CD14-positive monocyte (primary cell): ENCODE data around the gene LRRC8C. TPM values are rescaled to one million over a fixed set of nuclear protein-coding genes. Genes with fewer than 3 reads are reported as not detected.
"Not testable (repeated sequence)": the region's sequence is repeated elsewhere in the genome, so short reads cannot be mapped to it uniquely, and the experiment has no call there.

ENCODE experiments used
- DNase-seq, 3 donors: peaks; one replicate each; pipeline ENCODE4 v3.0.0-alpha.2; 2011 to 2022
- H2AFZ ChIP-seq: 2 replicates; pipeline ENCODE4 v1.6.0; 2012; ENCODE audit warnings: mild to moderate bottlenecking, low read depth, low read length, inconsistent platforms; ENCODE audit not compliant: insufficient read depth, poor library complexity, severe bottlenecking
- H3K27ac ChIP-seq, 2 donors: 1 replicate in 1 of 2; 2 replicates in 1 of 2; pipeline ENCODE4 v1.5.1; 2012 to 2013; ENCODE audit warnings: low read length in 2 of 2, control low read depth in 1 of 2, inconsistent platforms in 1 of 2, low read depth in 1 of 2, mild to moderate bottlenecking in 1 of 2
- H3K27me3 ChIP-seq, 2 donors: one replicate each; pipeline versions ENCODE4 v1.6.0 to v1.6.1; 2011 to 2013; ENCODE audit warnings: low read length in 2 of 2; ENCODE audit not compliant: control insufficient read depth in 2 of 2, insufficient read depth in 2 of 2
- H3K36me3 ChIP-seq, 2 donors: replicated peaks in 1 of 2; 1 replicate in 1 of 2; 2 replicates in 1 of 2; pipeline versions ENCODE4 v1.5.1 to v1.6.1; 2012 to 2013; ENCODE audit warnings: low read length in 2 of 2, control low read depth in 1 of 2, inconsistent platforms in 1 of 2, mild to moderate bottlenecking in 1 of 2; ENCODE audit not compliant: insufficient read depth in 2 of 2, control insufficient read depth in 1 of 2
- H3K4me1 ChIP-seq, 2 donors: 1 replicate in 1 of 2; 2 replicates in 1 of 2; pipeline versions ENCODE4 v1.5.1 to v1.6.1; 2012 to 2013; ENCODE audit warnings: low read length in 2 of 2, control low read depth in 1 of 2, inconsistent platforms in 1 of 2, mild to moderate bottlenecking in 1 of 2, moderate library complexity in 1 of 2; ENCODE audit not compliant: insufficient read depth in 2 of 2, control insufficient read depth in 1 of 2
- H3K4me2 ChIP-seq: replicated peaks from 2 replicates; pipeline ENCODE3; 2012; ENCODE audit warnings: low read length, moderate library complexity, mild to moderate bottlenecking; ENCODE audit not compliant: poor library complexity, severe bottlenecking; ENCODE audit errors: extremely low read depth
- H3K4me3 ChIP-seq, 3 experiments: fragments of 200-600 bp in 1 of 3; sonication (generic) in 1 of 3; replicated peaks in 1 of 3; 1 replicate in 2 of 3; 2 replicates in 1 of 3; pipeline ENCODE4 v1.5.1; 2011 to 2013; ENCODE audit warnings: low read length in 3 of 3, mild to moderate bottlenecking in 3 of 3, control low read depth in 2 of 3, low read depth in 2 of 3, inconsistent platforms in 1 of 3, moderate library complexity in 1 of 3
- H3K79me2 ChIP-seq: 2 replicates; pipeline ENCODE4 v1.6.0; 2012; ENCODE audit warnings: mild to moderate bottlenecking, control low read depth, inconsistent platforms, low read length, moderate library complexity; ENCODE audit not compliant: insufficient read depth
- H3K9ac ChIP-seq: 2 replicates; pipeline ENCODE4 v1.6.0; 2017; ENCODE audit warnings: low read length, mild to moderate bottlenecking; ENCODE audit not compliant: insufficient read depth, poor library complexity, severe bottlenecking
- H3K9me3 ChIP-seq, 2 donors: replicated peaks in 1 of 2; 1 replicate in 1 of 2; 2 replicates in 1 of 2; pipeline versions ENCODE4 v1.5.1 to v1.6.1; 2012 to 2013; ENCODE audit warnings: low read length in 2 of 2, control low read depth in 1 of 2; ENCODE audit not compliant: control insufficient read depth in 1 of 2, insufficient read depth in 1 of 2
- H4K20me1 ChIP-seq: 2 replicates; pipeline ENCODE4 v1.6.0; 2012; ENCODE audit warnings: mild to moderate bottlenecking, low read length, control low read depth, moderate library complexity; ENCODE audit not compliant: insufficient read depth
- H3K27ac Mint-ChIP-seq, 7 donors: one replicate each; pipeline ENCODE4 v1.8.0; 2020; ENCODE audit warnings: mild to moderate bottlenecking in 7 of 7, mixed read lengths in 7 of 7, moderate library complexity in 6 of 7, inconsistent platforms in 2 of 7
- H3K27me3 Mint-ChIP-seq, 3 donors: one replicate each; pipeline ENCODE4 v1.8.0; 2021 to 2022; ENCODE audit warnings: low read depth in 3 of 3, mild to moderate bottlenecking in 3 of 3, mixed read lengths in 3 of 3, moderate library complexity in 3 of 3, inconsistent platforms in 1 of 3
- H3K36me3 Mint-ChIP-seq, 2 donors: one replicate each; pipeline ENCODE4 v1.8.0; 2020; ENCODE audit warnings: mixed read lengths in 2 of 2, inconsistent platforms in 1 of 2, mild to moderate bottlenecking in 1 of 2
- H3K4me1 Mint-ChIP-seq: one replicate; pipeline ENCODE4 v1.8.0; 2020; ENCODE audit warnings: mild to moderate bottlenecking, mixed read lengths
- H3K4me3 Mint-ChIP-seq, 2 donors: one replicate each; pipeline ENCODE4 v1.8.0; 2020; ENCODE audit warnings: mild to moderate bottlenecking in 2 of 2, mixed read lengths in 2 of 2, moderate library complexity in 1 of 2
- H3K9me3 Mint-ChIP-seq, 7 donors: one replicate each; pipeline ENCODE4 v1.8.0; 2020 to 2022; ENCODE audit warnings: mixed read lengths in 7 of 7, mild to moderate bottlenecking in 6 of 7, moderate library complexity in 6 of 7, inconsistent platforms in 2 of 7
- WGBS: methylation state at CpG from one replicate; pipeline ENCODE4 v1.1.5; 2013; ENCODE audit warnings: missing lambda C conversion rate; ENCODE audit not compliant: insufficient coverage; 5-methylcytosine and 5-hydroxymethylcytosine counted together
- intact Hi-C, 2 donors: fragments of 100-400 bp; cut with micrococcal nuclease; formaldehyde crosslinking; loops; one replicate each; pipeline versions ENCODE4 v1.15.0 to v1.15.1; 2023
- polyA plus RNA-seq, 3 donors: library from polyadenylated mRNA; depleted of rRNA in 1 of 3; unstranded in 2 of 3; stranded (reverse) in 1 of 3; fragments of 300-500 nt in 2 of 3; fragments of >200 nt in 1 of 3; fragmentation: Illumina TruSeq in 2 of 3; gene quantifications; 1 replicate in 2 of 3; 2 replicates in 1 of 3; pipeline ENCODE4 v1.2.3, GENCODE V29; 2012 to 2021
- TF ChIP-seq, protein P1 (sequence below): fragments of 200-600 bp; IDR thresholded peaks from one replicate; pipeline ENCODE4 v1.8.0; 2022; ENCODE audit warnings: antibody characterized with exemption, mild to moderate bottlenecking

LRRC8C gene
- polyA plus RNA-seq, 3 donors = 13.0 to 18.6 (median 16.3) TPM

DNA sequence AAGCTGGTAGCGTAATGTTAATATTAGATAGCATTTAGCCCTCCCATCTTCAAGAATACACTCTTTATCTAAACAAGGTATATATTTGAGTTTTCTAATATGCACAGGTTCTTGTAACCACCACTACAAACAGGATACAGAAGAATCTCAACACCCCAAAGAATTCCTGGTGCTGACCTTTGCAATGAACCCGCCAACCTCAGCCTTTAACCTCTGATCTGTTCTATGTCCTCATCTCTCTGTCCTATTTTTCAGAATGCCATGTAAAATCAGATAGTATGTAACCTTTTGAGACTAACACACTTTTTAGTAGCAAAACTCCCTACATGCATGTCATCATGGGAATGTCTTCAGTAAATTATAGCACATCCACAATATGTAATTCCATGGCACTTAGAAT lies 71.1 kb downstream of the LRRC8C start:
- TF ChIP-seq, protein P1, sequence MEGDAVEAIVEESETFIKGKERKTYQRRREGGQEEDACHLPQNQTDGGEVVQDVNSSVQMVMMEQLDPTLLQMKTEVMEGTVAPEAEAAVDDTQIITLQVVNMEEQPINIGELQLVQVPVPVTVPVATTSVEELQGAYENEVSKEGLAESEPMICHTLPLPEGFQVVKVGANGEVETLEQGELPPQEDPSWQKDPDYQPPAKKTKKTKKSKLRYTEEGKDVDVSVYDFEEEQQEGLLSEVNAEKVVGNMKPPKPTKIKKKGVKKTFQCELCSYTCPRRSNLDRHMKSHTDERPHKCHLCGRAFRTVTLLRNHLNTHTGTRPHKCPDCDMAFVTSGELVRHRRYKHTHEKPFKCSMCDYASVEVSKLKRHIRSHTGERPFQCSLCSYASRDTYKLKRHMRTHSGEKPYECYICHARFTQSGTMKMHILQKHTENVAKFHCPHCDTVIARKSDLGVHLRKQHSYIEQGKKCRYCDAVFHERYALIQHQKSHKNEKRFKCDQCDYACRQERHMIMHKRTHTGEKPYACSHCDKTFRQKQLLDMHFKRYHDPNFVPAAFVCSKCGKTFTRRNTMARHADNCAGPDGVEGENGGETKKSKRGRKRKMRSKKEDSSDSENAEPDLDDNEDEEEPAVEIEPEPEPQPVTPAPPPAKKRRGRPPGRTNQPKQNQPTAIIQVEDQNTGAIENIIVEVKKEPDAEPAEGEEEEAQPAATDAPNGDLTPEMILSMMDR = no peak
- Mint-ChIP-seq H3K27ac (no peak overlapping the region), H3K36me3 (peaks cover 33 to 41% of the 10 kb centered on the region in 2 donors), H3K4me1 (peaks cover 61% of the 10 kb centered on the region), H3K9me3 (no peaks in the 10 kb centered on the region), H3K4me3 (no peak overlapping the region), H3K27me3 (peaks cover 0 to 1% (median 0%) of the 10 kb centered on the region in 3 donors)
- no peak for DNase-seq
- H3K36me3 ChIP-seq = peaks cover 3 to 12% of the 10 kb centered on the region in 2 donors
- no CpG with 5 or more reads among the region's 2 CpGs for WGBS
- H3K79me2 ChIP-seq = peaks cover 80% of the 10 kb centered on the region
- intact Hi-C loops = no loop called here
- H3K9ac ChIP-seq = no peak overlapping the region
- no peak overlapping the region for H3K4me3 ChIP-seq
- peaks cover 53 to 54% of the 10 kb centered on the region in 2 donors for H3K4me1 ChIP-seq
- H3K4me2 ChIP-seq = no peak overlapping the region
- H3K27me3 ChIP-seq = no peaks in the 10 kb centered on the region
- no peaks in the 10 kb centered on the region for H4K20me1 ChIP-seq
- no peak overlapping the region for H3K27ac ChIP-seq
- H2AFZ ChIP-seq = no peak overlapping the region
- H3K9me3 ChIP-seq = no peaks in the 10 kb centered on the region

DNA sequence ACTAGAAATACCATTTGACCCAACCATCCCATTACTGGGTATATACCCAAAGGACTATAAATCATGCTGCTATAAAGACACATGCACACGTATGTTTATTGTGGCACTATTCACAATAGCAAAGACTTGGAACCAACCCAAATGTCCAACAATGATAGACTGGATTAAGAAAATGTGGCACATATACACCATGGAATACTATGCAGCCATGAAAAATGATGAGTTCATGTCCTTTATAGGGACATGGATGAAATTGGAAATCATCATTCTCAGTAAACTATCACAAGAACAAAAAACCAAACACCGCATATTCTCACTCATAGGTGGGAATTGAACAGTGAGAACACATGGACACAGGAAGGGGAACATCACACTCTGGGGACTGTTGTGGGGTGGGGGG lies 72.0 kb downstream of the LRRC8C start:
- H3K9me3 Mint-ChIP-seq, H3K27me3 Mint-ChIP-seq, H3K4me3 Mint-ChIP-seq, H3K27ac ChIP-seq, H3K27me3 ChIP-seq, H3K4me3 ChIP-seq, H2AFZ ChIP-seq, H4K20me1 ChIP-seq, H3K9me3 ChIP-seq, H3K9ac ChIP-seq, DNase-seq, H3K4me2 ChIP-seq, H3K27ac Mint-ChIP-seq: not testable (repeated sequence)
- Histone ChIP-seq H3K4me1 (peaks cover 48 to 49% of the 10 kb centered on the region in 2 donors), H3K36me3 (peaks cover 4 to 17% of the 10 kb centered on the region in 2 donors), H3K79me2 (peaks cover 80% of the 10 kb centered on the region)
- H3K4me1 Mint-ChIP-seq = peaks cover 57% of the 10 kb centered on the region
- intact Hi-C loops = loop anchor here in 1 of 2 donors (5.0 kb wide), 1 partner anchor 33 kb away; no protein-coding TSS in a partner anchor
- no CpG with 5 or more reads among the region's 2 CpGs for WGBS
- peaks cover 37 to 49% of the 10 kb centered on the region in 2 donors for H3K36me3 Mint-ChIP-seq
